GM10248 (cell line): ENCODE results near the gene C16orf95.

Experiments used
- CTCF ChIA-PET: fragments of 300-600 bp; sonication (Branson Sonifier 250); formaldehyde crosslinking; extraction: SDS; loops from one replicate; lab custom pipeline; 2021; ENCODE audit warnings: antibody characterized with exemption; lab: Yijun Ruan, JAX
- POLR2A ChIA-PET: fragments of 350-650 bp; sonication (Branson Sonifier 250); formaldehyde crosslinking; extraction: SDS; loops from one replicate; lab custom pipeline; 2020; ENCODE audit warnings: antibody characterized with exemption; lab: Yijun Ruan, JAX
- DNase-seq: peaks from one replicate; pipeline ENCODE4 v3.0.0; 2012; ENCODE audit errors: extremely low spot score
- CTCF ChIP-seq: IDR thresholded peaks from 2 replicates; pipeline ENCODE4 v1.5.1; 2012; ENCODE audit warnings: mild to moderate bottlenecking, low read depth; ENCODE audit errors: extremely low read depth, missing control alignments, control extremely low read depth

Gene C16orf95

GRCh38 chr16:87353613-87354012 is 36.4 kb upstream of the C16orf95 start:
- no peak for TF ChIP-seq CTCF
- CTCF ChIA-PET: no interaction called here
- DNase-seq: no peak
- POLR2A ChIA-PET: no interaction called here

- no peak for TF ChIP-seq CTCF
- POLR2A ChIA-PET: no interaction called here
- CTCF ChIA-PET: no interaction called here
- DNase-seq: no peak
Measured at GRCh38 chr16:87352818-87353217, 35.6 kb upstream of the C16orf95 start.

GRCh38 chr16:87351320-87351698 is 34.1 kb upstream of the C16orf95 start:
- ChIA-PET CTCF (no interaction called here), POLR2A (no interaction called here)
- no peak for TF ChIP-seq CTCF
- no peak for DNase-seq

- CTCF ChIA-PET: interaction anchor here (2.8 kb wide), 1 partner anchor 8 kb away, joined by 7 read pairs; no protein-coding TSS in a partner anchor
- DNase-seq: no peak
- TF ChIP-seq CTCF: no peak
- POLR2A ChIA-PET: no interaction called here
Measured at GRCh38 chr16:87350681-87351319, 33.6 kb upstream of the C16orf95 start.

GRCh38 chr16:87350031-87350430 is 32.8 kb upstream of the C16orf95 start:
- POLR2A ChIA-PET: no interaction called here
- TF ChIP-seq CTCF: no peak
- DNase-seq: no peak
- CTCF ChIA-PET: interaction anchor here (2.8 kb wide), 1 partner anchor 9 kb away, joined by 7 read pairs; no protein-coding TSS in a partner anchor

GRCh38 chr16:87348616-87349157 is 31.5 kb upstream of the C16orf95 start:
- CTCF ChIA-PET: interaction anchor here (1.1 to 2.8 kb wide), 3 partner anchors 11 to 30 kb away, joined by 3 to 7 read pairs (median 3); no protein-coding TSS in a partner anchor
- POLR2A ChIA-PET: no interaction called here
- no peak for DNase-seq
- TF ChIP-seq CTCF: no peak
